ENCODE measurements around the gene MIDN.

Gene MIDN

GRCh38 chr19:1283207-1283916 lies 35.0 kb downstream of the MIDN start:
- DNase-seq: no peak

GRCh38 chr19:1283917-1284292 lies 35.5 kb downstream of the MIDN start:
- DNase-seq: no peak

- no peak for DNase-seq
Observed at GRCh38 chr19:1284293-1284978, 36.1 kb downstream of the MIDN start.

GRCh38 chr19:1284979-1285736 lies 36.8 kb downstream of the MIDN start:
- DNase-seq: no peak

GRCh38 chr19:1285737-1286360 lies 37.5 kb downstream of the MIDN start, which contains the start of gene EFNA2:
TSS of gene EFNA2 (plus strand) at chr19:1285873. CDS start at chr19:1286169, 296 bp downstream.
- DNase-seq: no peak

- no peak for DNase-seq
Observed at GRCh38 chr19:1286487-1287353, 38.3 kb downstream of the MIDN start.

- DNase-seq: no peak
Observed at GRCh38 chr19:1287354-1288225, 39.2 kb downstream of the MIDN start.

GRCh38 chr19:1288226-1288612 lies 39.8 kb downstream of the MIDN start:
- DNase-seq: no peak

- DNase-seq: no peak
Observed at GRCh38 chr19:1288833-1289685, 40.7 kb downstream of the MIDN start.

GRCh38 chr19:1289686-1290025 lies 41.3 kb downstream of the MIDN start:
- DNase-seq: no peak

GRCh38 chr19:1290196-1290702 lies 41.9 kb downstream of the MIDN start:
- DNase-seq: no peak

- no peak for DNase-seq
Observed at GRCh38 chr19:1290703-1291651, 42.6 kb downstream of the MIDN start.

GRCh38 chr19:1291761-1292418 lies 43.5 kb downstream of the MIDN start:
- no peak for DNase-seq

GRCh38 chr19:1292419-1293151 lies 44.2 kb downstream of the MIDN start:
- no peak for DNase-seq

GRCh38 chr19:1293782-1294604 lies 45.6 kb downstream of the MIDN start:
- DNase-seq: no peak

GRCh38 chr19:1294688-1295087 lies 46.3 kb downstream of the MIDN start:
- no peak for DNase-seq
